Astrocyte (in vitro differentiated cells and primary cell): ENCODE results near the gene KRTAP5-5.

ENCODE experiments used
- EZH2 ChIP-seq: IDR thresholded peaks from 2 replicates; pipeline ENCODE4 v1.6.1; 2012; ENCODE audit warnings: mild to moderate bottlenecking, low read length, inconsistent platforms; ENCODE audit not compliant: insufficient read depth
- TF ChIP-seq, protein P1 (sequence below): IDR thresholded peaks from 2 replicates; pipeline ENCODE4 v1.5.1; 2011; ENCODE audit warnings: low read depth, mild to moderate bottlenecking, inconsistent platforms, low read length, moderate library complexity; ENCODE audit not compliant: insufficient read depth

DNA sequence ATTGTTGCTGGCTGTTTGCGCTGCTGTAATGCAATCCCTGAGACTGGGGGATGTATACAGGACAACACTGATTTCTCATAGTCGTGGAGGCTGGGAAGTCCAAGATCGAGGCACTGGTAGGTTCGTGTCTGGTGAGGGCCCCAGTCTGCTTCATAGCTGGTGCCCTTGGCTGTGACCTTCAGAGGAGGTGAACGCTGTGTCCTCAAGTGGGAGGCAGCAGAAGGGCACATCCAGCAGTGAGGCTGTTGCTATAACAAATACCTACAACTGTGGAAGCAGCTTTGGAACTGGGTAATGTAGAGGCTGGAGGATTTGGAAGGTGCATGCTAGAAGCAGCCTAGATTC, 21.3 kb downstream of the KRTAP5-5 start:
- TF ChIP-seq, protein P1, sequence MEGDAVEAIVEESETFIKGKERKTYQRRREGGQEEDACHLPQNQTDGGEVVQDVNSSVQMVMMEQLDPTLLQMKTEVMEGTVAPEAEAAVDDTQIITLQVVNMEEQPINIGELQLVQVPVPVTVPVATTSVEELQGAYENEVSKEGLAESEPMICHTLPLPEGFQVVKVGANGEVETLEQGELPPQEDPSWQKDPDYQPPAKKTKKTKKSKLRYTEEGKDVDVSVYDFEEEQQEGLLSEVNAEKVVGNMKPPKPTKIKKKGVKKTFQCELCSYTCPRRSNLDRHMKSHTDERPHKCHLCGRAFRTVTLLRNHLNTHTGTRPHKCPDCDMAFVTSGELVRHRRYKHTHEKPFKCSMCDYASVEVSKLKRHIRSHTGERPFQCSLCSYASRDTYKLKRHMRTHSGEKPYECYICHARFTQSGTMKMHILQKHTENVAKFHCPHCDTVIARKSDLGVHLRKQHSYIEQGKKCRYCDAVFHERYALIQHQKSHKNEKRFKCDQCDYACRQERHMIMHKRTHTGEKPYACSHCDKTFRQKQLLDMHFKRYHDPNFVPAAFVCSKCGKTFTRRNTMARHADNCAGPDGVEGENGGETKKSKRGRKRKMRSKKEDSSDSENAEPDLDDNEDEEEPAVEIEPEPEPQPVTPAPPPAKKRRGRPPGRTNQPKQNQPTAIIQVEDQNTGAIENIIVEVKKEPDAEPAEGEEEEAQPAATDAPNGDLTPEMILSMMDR = no peak
- TF ChIP-seq EZH2 = no peak
